ENCODE results near the gene PPP1R1B.

Gene PPP1R1B

GRCh38 chr17:39658760-39659159 lies 32.0 kb downstream of the PPP1R1B start:
- no peak for DNase-seq

GRCh38 chr17:39659279-39660010 lies 32.7 kb downstream of the PPP1R1B start:
- no peak for DNase-seq

- DNase-seq: no peak
Observed at GRCh38 chr17:39660011-39660360, 33.2 kb downstream of the PPP1R1B start.

- DNase-seq: no peak
Observed at GRCh38 chr17:39660397-39661385, 33.9 kb downstream of the PPP1R1B start.

- no peak for DNase-seq
Observed at GRCh38 chr17:39661744-39662541, 35.2 kb downstream of the PPP1R1B start.

- DNase-seq: no peak
Observed at GRCh38 chr17:39662551-39663339, 36.0 kb downstream of the PPP1R1B start.

- DNase-seq: no peak
Observed at GRCh38 chr17:39663340-39663687, 36.6 kb downstream of the PPP1R1B start.

- no peak for DNase-seq
Observed at GRCh38 chr17:39663688-39664580, 37.2 kb downstream of the PPP1R1B start.

- DNase-seq: no peak
Observed at GRCh38 chr17:39664581-39665561, 38.1 kb downstream of the PPP1R1B start, which contains the start of gene TCAP. Gene TCAP, plus strand, starts transcription at chr17:39665349. Its CDS starts 11 bp downstream, at chr17:39665360.

GRCh38 chr17:39665642-39666224 lies 39.0 kb downstream of the PPP1R1B start:
- peak; percentile 4 for DNase-seq

GRCh38 chr17:39666231-39666600 lies 39.5 kb downstream of the PPP1R1B start:
- no peak for DNase-seq

- DNase-seq: no peak
Observed at GRCh38 chr17:39666601-39667261, 40.0 kb downstream of the PPP1R1B start.

GRCh38 chr17:39667262-39667944 lies 40.7 kb downstream of the PPP1R1B start:
- no peak for DNase-seq

- DNase-seq: peak; percentile 22
Observed at GRCh38 chr17:39667945-39668924, 41.5 kb downstream of the PPP1R1B start, which contains the start of gene PNMT. Gene PNMT, plus strand, starts transcription at chr17:39668453. Its CDS starts 23 bp downstream, at chr17:39668476.

GRCh38 chr17:39669897-39670735 lies 43.4 kb downstream of the PPP1R1B start:
- no peak for DNase-seq

- DNase-seq: no peak
Observed at GRCh38 chr17:39670746-39671145, 44.0 kb downstream of the PPP1R1B start.

Data from NCI-H1694 treated with DMSO at 0.1 percent for 48 hours (cell line).